MG63 (cell line): ENCODE results near the gene MRPL18. TPM values are rescaled to one million over a fixed set of nuclear protein-coding genes. Genes with fewer than 3 reads are reported as not detected.
A peak's percentile ranks its signal among the peaks of the same experiment; 100 is the strongest.
"Not testable (repeated sequence)": the region's sequence is repeated elsewhere in the genome, so short reads cannot be mapped to it uniquely, and the experiment has no call there.

ENCODE experiments used
- DNase-seq: peaks from one replicate; pipeline ENCODE4 v3.0.0-alpha.2; 2020
- H3K27me3 ChIP-seq: fragments of 250-450 bp; sonication (Bioruptor Pico); 2 replicates; pipeline ENCODE4 v1.5.1; 2020; ENCODE audit warnings: mild to moderate bottlenecking, moderate library complexity
- H3K36me3 ChIP-seq: fragments of 250-450 bp; sonication (Bioruptor Pico); 2 replicates; pipeline ENCODE4 v1.5.1; 2020; ENCODE audit warnings: mild to moderate bottlenecking, moderate library complexity
- H3K4me3 ChIP-seq: fragments of 250-450 bp; sonication (Bioruptor Pico); 2 replicates; pipeline ENCODE4 v1.5.1; 2020; ENCODE audit warnings: mild to moderate bottlenecking, moderate library complexity
- H3K9me3 ChIP-seq: fragments of 250-450 bp; sonication (Bioruptor Pico); 2 replicates; pipeline ENCODE4 v1.5.1; 2020; ENCODE audit warnings: mild to moderate bottlenecking, moderate library complexity
- total RNA-seq: library from RNA; depleted of rRNA; stranded (reverse); fragments of >200 nt; shearing (Covaris generic); gene quantifications from 2 replicates; pipeline ENCODE4 v1.2.3, GENCODE V29; 2014; ENCODE audit warnings: low replicate concordance

Gene MRPL18
- total RNA-seq, 1 experiment from 2014 or later = 143 TPM

GRCh38 chr6:159761873-159762680 is 28.2 kb upstream of the MRPL18 start, which contains the start of gene ACAT2:
TSS of gene ACAT2 (plus strand) at chr6:159762045. CDS start at chr6:159762088, 43 bp downstream.
- no peaks in the 10 kb centered on the region for H3K27me3 ChIP-seq
- peak within 1 kb of the TSS; percentile 77 for H3K4me3 ChIP-seq
- DNase-seq = peak; percentile 97
- peaks cover 44% of the 10 kb centered on the region for H3K36me3 ChIP-seq
- no peaks in the 10 kb centered on the region for H3K9me3 ChIP-seq

- Histone ChIP-seq H3K27me3 (no peaks in the 10 kb centered on the region), H3K4me3 (peak overlapping the region; percentile 77), H3K9me3 (no peaks in the 10 kb centered on the region), H3K36me3 (peaks cover 47% of the 10 kb centered on the region)
- no peak for DNase-seq
These were observed 27.5 kb upstream of the MRPL18 start for GRCh38 chr6:159762681-159763293.

GRCh38 chr6:159766906-159767305 is 23.4 kb upstream of the MRPL18 start:
- Histone ChIP-seq H3K4me3 (no peak overlapping the region), H3K27me3 (no peaks in the 10 kb centered on the region), H3K36me3 (peaks cover 46% of the 10 kb centered on the region), H3K9me3 (no peaks in the 10 kb centered on the region)
- DNase-seq = no peak

GRCh38 chr6:159769470-159769869 is 20.8 kb upstream of the MRPL18 start:
- no peaks in the 10 kb centered on the region for H3K27me3 ChIP-seq
- H3K36me3 ChIP-seq = peaks cover 34% of the 10 kb centered on the region
- no peak for DNase-seq
- H3K9me3 ChIP-seq = no peaks in the 10 kb centered on the region
- no peak overlapping the region for H3K4me3 ChIP-seq

- Histone ChIP-seq H3K9me3 (no peaks in the 10 kb centered on the region), H3K4me3 (no peak overlapping the region), H3K36me3 (peaks cover 32% of the 10 kb centered on the region), H3K27me3 (no peaks in the 10 kb centered on the region)
- no peak for DNase-seq
These were observed 18.1 kb upstream of the MRPL18 start for GRCh38 chr6:159772196-159772595.

GRCh38 chr6:159777240-159777904 is 12.9 kb upstream of the MRPL18 start:
- H3K9me3 ChIP-seq = no peaks in the 10 kb centered on the region
- no peak overlapping the region for H3K4me3 ChIP-seq
- H3K27me3 ChIP-seq = no peaks in the 10 kb centered on the region
- DNase-seq = no peak
- H3K36me3 ChIP-seq = peaks cover 58% of the 10 kb centered on the region

- Histone ChIP-seq H3K4me3 (no peak overlapping the region), H3K36me3 (peaks cover 66% of the 10 kb centered on the region), H3K9me3 (no peaks in the 10 kb centered on the region), H3K27me3 (no peaks in the 10 kb centered on the region)
- DNase-seq = no peak
These were observed 12.1 kb upstream of the MRPL18 start for GRCh38 chr6:159778131-159778530.

GRCh38 chr6:159778542-159779103 is 11.6 kb upstream of the MRPL18 start:
- no peak overlapping the region for H3K4me3 ChIP-seq
- H3K36me3 ChIP-seq = peaks cover 71% of the 10 kb centered on the region
- no peaks in the 10 kb centered on the region for H3K27me3 ChIP-seq
- no peaks in the 10 kb centered on the region for H3K9me3 ChIP-seq
- no peak for DNase-seq

- Histone ChIP-seq H3K36me3 (peaks cover 76% of the 10 kb centered on the region), H3K27me3 (no peaks in the 10 kb centered on the region), H3K4me3 (peak overlapping the region; percentile 77), H3K9me3 (no peaks in the 10 kb centered on the region)
- DNase-seq = no peak
These were observed 2.0 kb upstream of the MRPL18 start for GRCh38 chr6:159788276-159788675.

GRCh38 chr6:159788753-159789376 is 1.4 kb upstream of the MRPL18 start:
- H3K9me3 ChIP-seq = no peaks in the 10 kb centered on the region
- H3K27me3 ChIP-seq = no peaks in the 10 kb centered on the region
- DNase-seq = peak; percentile 43
- H3K4me3 ChIP-seq = peak overlapping the region; percentile 77
- H3K36me3 ChIP-seq = peaks cover 76% of the 10 kb centered on the region

- H3K4me3 ChIP-seq = peak within 1 kb of the TSS; percentile 77
- peaks cover 76% of the 10 kb centered on the region for H3K36me3 ChIP-seq
- no peaks in the 10 kb centered on the region for H3K9me3 ChIP-seq
- H3K27me3 ChIP-seq = no peaks in the 10 kb centered on the region
- DNase-seq = peak; percentile 99
These were observed 704 bp upstream of the MRPL18 start, which contains the start of gene TCP1 for GRCh38 chr6:159789377-159790148. TSS of gene TCP1 (minus strand) at chr6:159789602. CDS start at chr6:159789468, 134 bp downstream.

GRCh38 chr6:159790956-159791598 is 810 bp downstream of the MRPL18 start:
- Histone ChIP-seq H3K36me3 (peaks cover 66% of the 10 kb centered on the region), H3K4me3 (peak overlapping the region; percentile 77), H3K27me3 (no peaks in the 10 kb centered on the region), H3K9me3 (no peaks in the 10 kb centered on the region)
- no peak for DNase-seq

GRCh38 chr6:159794976-159795375 is 4.7 kb downstream of the MRPL18 start:
- not testable (repeated sequence) for DNase-seq

GRCh38 chr6:159797554-159797953 is 7.3 kb downstream of the MRPL18 start:
- DNase-seq = no peak
- H3K4me3 ChIP-seq = no peak overlapping the region
- no peaks in the 10 kb centered on the region for H3K9me3 ChIP-seq
- H3K27me3 ChIP-seq = no peaks in the 10 kb centered on the region
- peaks cover 54% of the 10 kb centered on the region for H3K36me3 ChIP-seq

More at GRCh38 chr6:159794976-159795375, 4.7 kb downstream of the MRPL18 start:
- H3K36me3 ChIP-seq = peaks cover 70% of the 10 kb centered on the region
- H3K9me3 ChIP-seq, H3K4me3 ChIP-seq, H3K27me3 ChIP-seq: not testable (repeated sequence)

GRCh38 chr6:159800141-159800865 is 10.0 kb downstream of the MRPL18 start, which contains the start of gene PNLDC1:
TSS of gene PNLDC1 (plus strand) at chr6:159800276. CDS start at chr6:159800308, 32 bp downstream.
- no peak within 1 kb of the TSS for H3K4me3 ChIP-seq
- peaks cover 30% of the 10 kb centered on the region for H3K36me3 ChIP-seq
- no peak for DNase-seq
- no peaks in the 10 kb centered on the region for H3K9me3 ChIP-seq
- no peaks in the 10 kb centered on the region for H3K27me3 ChIP-seq
